Esophagus muscularis mucosa (tissue), 3 donors: ENCODE data around the gene RAB11FIP4.

ENCODE experiments used
- CTCF ChIP-seq, 3 experiments: fragments of 200-600 bp in 2 of 3; fragments of 450-650 bp in 1 of 3; sonication (generic) in 2 of 3; IDR thresholded peaks; one replicate each; pipeline ENCODE4 v1.5.1; 2017 to 2019; ENCODE audit warnings: antibody characterized with exemption in 3 of 3, mild to moderate bottlenecking in 2 of 3, moderate library complexity in 1 of 3
- POLR2A ChIP-seq: fragments of 450-650 bp; IDR thresholded peaks from one replicate; pipeline ENCODE4 v1.6.1; 2017; ENCODE audit warnings: antibody characterized with exemption, moderate library complexity, mild to moderate bottlenecking, low read depth

DNA sequence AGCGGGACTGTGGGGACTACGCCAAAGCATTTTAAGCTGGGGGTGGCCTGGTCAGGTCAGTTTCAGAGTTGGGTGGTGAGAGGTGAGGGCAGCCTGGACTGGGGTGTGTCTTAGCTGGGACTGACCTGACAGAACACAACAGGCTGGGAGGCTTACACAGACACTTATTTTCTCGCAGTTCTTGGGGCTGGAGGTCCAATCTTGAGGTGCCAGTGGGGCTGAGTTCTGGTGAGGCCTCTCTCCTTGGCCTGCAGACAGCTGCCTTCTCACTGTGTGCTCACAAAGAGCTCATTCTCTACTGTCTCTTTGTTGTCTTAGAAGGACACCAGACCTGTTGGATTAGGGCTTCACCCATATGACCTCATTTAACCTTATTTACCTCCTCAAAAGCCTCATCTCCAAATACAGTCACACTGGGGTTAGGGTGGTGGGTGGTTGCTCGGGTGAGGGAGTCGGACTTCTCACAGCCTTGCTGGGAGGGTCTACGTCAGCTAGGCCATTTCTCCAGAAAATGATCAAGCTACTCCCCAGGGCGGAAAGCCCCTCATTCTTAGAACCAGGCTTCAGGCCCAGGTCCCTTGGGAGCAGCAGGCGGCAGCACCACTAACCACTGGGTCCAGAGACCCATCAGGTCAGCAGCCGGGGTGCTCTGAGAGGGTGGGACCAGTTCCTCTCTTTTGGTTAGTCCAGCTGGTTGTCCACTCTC, 149.3 kb downstream of the RAB11FIP4 start:
- no peak for TF ChIP-seq CTCF (IDR thresholded peaks at IDR 0.05)
- no peak for TF ChIP-seq POLR2A
